Calu3 (cell line): ENCODE results near the gene DLST. TPM values are rescaled to one million over a fixed set of nuclear protein-coding genes. Genes with fewer than 3 reads are reported as not detected.

Experiments
- BruUV-seq: library from RNA; stranded (reverse); fragments of 400-500 nt; replicated peaks from 2 replicates; lab custom pipeline; 2021; lab: Mats Ljungman, UMichigan
- CTCF ChIA-PET: fragments of 300-600 bp; sonication (Branson Sonifier 250); formaldehyde crosslinking; loops from one replicate; lab custom pipeline; 2022; ENCODE audit warnings: antibody characterized with exemption; lab: Charles Lee
- DNase-seq: peaks from one replicate; pipeline ENCODE4 v3.0.0; 2022
- H3K27ac Mint-ChIP-seq: one replicate; pipeline ENCODE4 v1.8.0; 2022; ENCODE audit warnings: mixed read lengths; ENCODE audit not compliant: unreplicated experiment
- H3K27me3 Mint-ChIP-seq: one replicate; pipeline ENCODE4 v1.8.0; 2022; ENCODE audit warnings: mixed read lengths; ENCODE audit not compliant: unreplicated experiment
- H3K36me3 Mint-ChIP-seq: one replicate; pipeline ENCODE4 v1.8.0; 2022; ENCODE audit warnings: mild to moderate bottlenecking, moderate library complexity, mixed read lengths; ENCODE audit not compliant: insufficient read depth, unreplicated experiment
- H3K4me1 Mint-ChIP-seq: one replicate; pipeline ENCODE4 v1.8.0; 2022; ENCODE audit warnings: mild to moderate bottlenecking, low read depth, mixed read lengths; ENCODE audit not compliant: unreplicated experiment
- H3K4me3 Mint-ChIP-seq: one replicate; pipeline ENCODE4 v1.8.0; 2022; ENCODE audit warnings: mild to moderate bottlenecking, low read depth, moderate library complexity, mixed read lengths; ENCODE audit not compliant: unreplicated experiment
- H3K9me3 Mint-ChIP-seq: one replicate; pipeline ENCODE4 v1.8.0; 2022; ENCODE audit warnings: low read depth, mixed read lengths; ENCODE audit not compliant: unreplicated experiment
- CTCF ChIP-seq: fragments of 200-600 bp; IDR thresholded peaks from one replicate; pipeline ENCODE4 v1.8.0; 2022; ENCODE audit warnings: antibody characterized with exemption; ENCODE audit not compliant: unreplicated experiment
- intact Hi-C: fragments of 100-400 bp; cut with micrococcal nuclease; formaldehyde crosslinking; loops from one replicate; pipeline ENCODE4 v1.10.0; 2022; ENCODE audit not compliant: unreplicated experiment
- total RNA-seq: library from RNA; stranded (reverse); gene quantifications from 2 replicates; pipeline ENCODE4 v1.2.3, GENCODE V29; 2022

DLST gene
- total RNA-seq, 1 experiment from 2014 or later, result 84.2 TPM

GRCh38 chr14:74843653-74844052 is 38.1 kb upstream of the DLST start:
- CTCF ChIA-PET, result no interaction called here
- no peaks in the 10 kb centered on the region for H3K4me1 Mint-ChIP-seq
- no peaks in the 10 kb centered on the region for H3K9me3 Mint-ChIP-seq
- BruUV-seq, result no TSS peak
- H3K27me3 Mint-ChIP-seq, result no peaks in the 10 kb centered on the region
- intact Hi-C loops, result no loop called here
- no peak overlapping the region for H3K4me3 Mint-ChIP-seq
- H3K27ac Mint-ChIP-seq, result no peak overlapping the region
- no peak for TF ChIP-seq CTCF
- no peak for DNase-seq
- H3K36me3 Mint-ChIP-seq, result no peaks in the 10 kb centered on the region

GRCh38 chr14:74846168-74846567 is 35.5 kb upstream of the DLST start:
- no peak for DNase-seq
- intact Hi-C loops, result no loop called here
- Mint-ChIP-seq H3K4me3 (no peak overlapping the region), H3K9me3 (no peaks in the 10 kb centered on the region), H3K27ac (no peak overlapping the region), H3K27me3 (no peaks in the 10 kb centered on the region), H3K4me1 (no peaks in the 10 kb centered on the region), H3K36me3 (no peaks in the 10 kb centered on the region)
- TF ChIP-seq CTCF, result no peak
- CTCF ChIA-PET, result no interaction called here
- no TSS peak for BruUV-seq

GRCh38 chr14:74846968-74847665 is 34.6 kb upstream of the DLST start:
- TF ChIP-seq CTCF, result no peak
- Mint-ChIP-seq H3K4me3 (no peak overlapping the region), H3K36me3 (no peaks in the 10 kb centered on the region), H3K27me3 (no peaks in the 10 kb centered on the region), H3K4me1 (no peaks in the 10 kb centered on the region), H3K27ac (no peak overlapping the region), H3K9me3 (no peaks in the 10 kb centered on the region)
- CTCF ChIA-PET, result interaction anchor here (0.6 kb wide), 1 partner anchor 481 kb away, joined by 3 read pairs; no protein-coding TSS in a partner anchor
- intact Hi-C loops, result no loop called here
- BruUV-seq, result no TSS peak
- DNase-seq, result no peak

GRCh38 chr14:74848768-74849167 is 32.9 kb upstream of the DLST start:
- Mint-ChIP-seq H3K36me3 (no peaks in the 10 kb centered on the region), H3K4me3 (no peak overlapping the region), H3K27me3 (no peaks in the 10 kb centered on the region), H3K27ac (no peak overlapping the region), H3K4me1 (no peaks in the 10 kb centered on the region), H3K9me3 (no peaks in the 10 kb centered on the region)
- TF ChIP-seq CTCF, result no peak
- DNase-seq, result no peak
- CTCF ChIA-PET, result interaction anchor here (0.6 to 0.7 kb wide), 2 partner anchors 141 to 188 kb away, joined by 3 read pairs; no protein-coding TSS in a partner anchor
- intact Hi-C loops, result no loop called here
- no TSS peak for BruUV-seq
